HepG2 (cell line): ENCODE data around the gene C20orf204. TPM values are rescaled to one million over a fixed set of nuclear protein-coding genes. Genes with fewer than 3 reads are reported as not detected.

ENCODE experiments used
- ATF7 ChIP-seq, 2 experiments: fragments of 450-650 bp in 1 of 2; sonication (generic) in 1 of 2; formaldehyde crosslinking in 1 of 2; IDR thresholded peaks; 2 replicates each; pipeline versions ENCODE4 v1.4.0 to v1.6.1; 2016 to 2020; ENCODE audit warnings: antibody characterized with exemption in 1 of 2, mild to moderate bottlenecking in 1 of 2, missing genetic modification reagents in 1 of 2
- BORCS8-MEF2B ChIP-seq: sonication (generic); formaldehyde crosslinking; IDR thresholded peaks from 2 replicates; pipeline ENCODE4 v1.8.0; 2022; ENCODE audit warnings: mild to moderate bottlenecking, missing genetic modification reagents
- BRCA1 ChIP-seq: sonication (generic); formaldehyde crosslinking; IDR thresholded peaks from 2 replicates; pipeline ENCODE4 v1.4.0; 2020; ENCODE audit warnings: missing genetic modification reagents
- CENPT ChIP-seq: sonication (generic); formaldehyde crosslinking; IDR thresholded peaks from 2 replicates; pipeline ENCODE4 v1.8.0; 2022; ENCODE audit warnings: low read depth, mild to moderate bottlenecking, moderate library complexity, missing genetic modification reagents
- ETV5 ChIP-seq: IDR thresholded peaks from 2 replicates; pipeline ENCODE4 v1.6.1; 2018; ENCODE audit warnings: missing biosample characterization, missing genetic modification reagents, inconsistent platforms, borderline replicate concordance
- FIP1L1 ChIP-seq: fragments of 200-400 bp; formaldehyde crosslinking; IDR thresholded peaks from 2 replicates; pipeline ENCODE4 v1.6.1; 2018; ENCODE audit warnings: low read depth, mild to moderate bottlenecking, low read length, moderate library complexity, borderline replicate concordance; ENCODE audit not compliant: insufficient read depth
- GABPA ChIP-seq, 2 experiments: IDR thresholded peaks; 2 replicates each; pipeline ENCODE4 v1.6.1; 2011 to 2016; ENCODE audit warnings: low read depth in 2 of 2, low read length in 1 of 2, missing biosample characterization in 1 of 2, missing genetic modification characterization in 1 of 2
- IRX3 ChIP-seq: sonication (generic); formaldehyde crosslinking; IDR thresholded peaks from 2 replicates; pipeline ENCODE4 v1.8.1; 2023; ENCODE audit warnings: mild to moderate bottlenecking, low read depth, missing genetic modification reagents, borderline replicate concordance
- KLF9 ChIP-seq: IDR thresholded peaks from 2 replicates; pipeline ENCODE4 v1.6.1; 2016; ENCODE audit warnings: low read depth
- KMT2B ChIP-seq: IDR thresholded peaks from 2 replicates; pipeline ENCODE4 v1.6.1; 2016; ENCODE audit warnings: missing genetic modification reagents, missing compliant biosample characterization
- MED1 ChIP-seq: sonication (generic); formaldehyde crosslinking; IDR thresholded peaks from 2 replicates; pipeline ENCODE4 v1.4.0; 2020; ENCODE audit warnings: missing genetic modification reagents
- NRL ChIP-seq: sonication (generic); formaldehyde crosslinking; IDR thresholded peaks from 2 replicates; pipeline ENCODE4 v1.5.0; 2020; ENCODE audit warnings: missing genetic modification reagents, mild to moderate bottlenecking, moderate library complexity, borderline replicate concordance
- PHF21A ChIP-seq: sonication (generic); formaldehyde crosslinking; IDR thresholded peaks from 2 replicates; pipeline ENCODE4 v1.5.0; 2020; ENCODE audit warnings: mild to moderate bottlenecking, missing genetic modification reagents
- RAD51 ChIP-seq: fragments of 450-650 bp; IDR thresholded peaks from 2 replicates; pipeline ENCODE4 v1.6.1; 2016; ENCODE audit warnings: borderline replicate concordance
- RARA ChIP-seq: IDR thresholded peaks from 2 replicates; pipeline ENCODE4 v1.6.1; 2016; ENCODE audit warnings: missing genetic modification reagents, missing compliant biosample characterization
- SMAD9 ChIP-seq: sonication (generic); formaldehyde crosslinking; IDR thresholded peaks from 2 replicates; pipeline ENCODE4 v1.5.1; 2020; ENCODE audit warnings: mild to moderate bottlenecking, missing genetic modification reagents
- ZBTB21 ChIP-seq: sonication (generic); formaldehyde crosslinking; IDR thresholded peaks from 2 replicates; pipeline ENCODE4 v1.4.0; 2020; ENCODE audit warnings: missing genetic modification reagents
- ZFP62 ChIP-seq: sonication (generic); formaldehyde crosslinking; IDR thresholded peaks from 2 replicates; pipeline ENCODE4 v1.4.0; 2020; ENCODE audit warnings: missing genetic modification reagents
- ZNF260 ChIP-seq: sonication (generic); formaldehyde crosslinking; IDR thresholded peaks from 2 replicates; pipeline ENCODE4 v1.4.0; 2020; ENCODE audit warnings: missing genetic modification reagents, low read depth, mild to moderate bottlenecking, borderline replicate concordance
- ZNF362 ChIP-seq: sonication (generic); formaldehyde crosslinking; IDR thresholded peaks from 2 replicates; pipeline ENCODE4 v1.4.0; 2020; ENCODE audit warnings: missing genetic modification reagents, mild to moderate bottlenecking, borderline replicate concordance
- ZNF432 ChIP-seq: sonication (generic); formaldehyde crosslinking; IDR thresholded peaks from 2 replicates; pipeline ENCODE4 v1.5.0; 2020; ENCODE audit warnings: missing genetic modification reagents, mild to moderate bottlenecking, borderline replicate concordance
- ZNF724P ChIP-seq: sonication (generic); formaldehyde crosslinking; IDR thresholded peaks from 2 replicates; pipeline ENCODE4 v1.8.0; 2022; ENCODE audit warnings: missing genetic modification reagents, borderline replicate concordance
- polyA plus RNA-seq, 8 experiments: library from polyadenylated mRNA; depleted of rRNA in 3 of 8; stranded (reverse) in 7 of 8; unstranded in 1 of 8; fragments of >200 nt; fragmentation: Illumina TruSeq in 4 of 8; extraction: Trizol in 4 of 8; gene quantifications; 2 replicates each; pipeline versions ENCODE4 v1.2.1 to v1.2.3, GENCODE V29; 2011 to 2016; ENCODE audit warnings: low read depth in 4 of 8, missing spikeins in 1 of 8, mixed read lengths in 1 of 8; ENCODE audit not compliant: insufficient read depth in 1 of 8
- total RNA-seq, 5 experiments: library from RNA; depleted of rRNA; stranded (reverse); fragments of >200 nt; fragmentation: Illumina TruSeq; extraction: Trizol; gene quantifications; 2 replicates each; pipeline ENCODE4 v1.2.3, GENCODE V29; 2016; ENCODE audit warnings: low read depth in 1 of 5
- TF ChIP-seq, protein P1 (sequence below): IDR thresholded peaks from 2 replicates; pipeline ENCODE4 v1.6.1; 2018; ENCODE audit warnings: missing genetic modification reagents, mild to moderate bottlenecking, missing compliant biosample characterization
- TF ChIP-seq, protein P2 (sequence below): sonication (generic); formaldehyde crosslinking; IDR thresholded peaks from 2 replicates; pipeline ENCODE4 v1.4.0; 2020; ENCODE audit warnings: low read depth, mild to moderate bottlenecking, missing genetic modification reagents
- TF ChIP-seq, protein P3 (sequence below): IDR thresholded peaks from 2 replicates; pipeline ENCODE4 v1.6.1; 2018; ENCODE audit warnings: missing genetic modification reagents

C20orf204 gene
- total and polyA plus RNA-seq, 2 of the 13 experiments (the other 11 are each of a cell fraction or from before 2014, with no cell fraction given) = 22.1 to 80.0 TPM

DNA sequence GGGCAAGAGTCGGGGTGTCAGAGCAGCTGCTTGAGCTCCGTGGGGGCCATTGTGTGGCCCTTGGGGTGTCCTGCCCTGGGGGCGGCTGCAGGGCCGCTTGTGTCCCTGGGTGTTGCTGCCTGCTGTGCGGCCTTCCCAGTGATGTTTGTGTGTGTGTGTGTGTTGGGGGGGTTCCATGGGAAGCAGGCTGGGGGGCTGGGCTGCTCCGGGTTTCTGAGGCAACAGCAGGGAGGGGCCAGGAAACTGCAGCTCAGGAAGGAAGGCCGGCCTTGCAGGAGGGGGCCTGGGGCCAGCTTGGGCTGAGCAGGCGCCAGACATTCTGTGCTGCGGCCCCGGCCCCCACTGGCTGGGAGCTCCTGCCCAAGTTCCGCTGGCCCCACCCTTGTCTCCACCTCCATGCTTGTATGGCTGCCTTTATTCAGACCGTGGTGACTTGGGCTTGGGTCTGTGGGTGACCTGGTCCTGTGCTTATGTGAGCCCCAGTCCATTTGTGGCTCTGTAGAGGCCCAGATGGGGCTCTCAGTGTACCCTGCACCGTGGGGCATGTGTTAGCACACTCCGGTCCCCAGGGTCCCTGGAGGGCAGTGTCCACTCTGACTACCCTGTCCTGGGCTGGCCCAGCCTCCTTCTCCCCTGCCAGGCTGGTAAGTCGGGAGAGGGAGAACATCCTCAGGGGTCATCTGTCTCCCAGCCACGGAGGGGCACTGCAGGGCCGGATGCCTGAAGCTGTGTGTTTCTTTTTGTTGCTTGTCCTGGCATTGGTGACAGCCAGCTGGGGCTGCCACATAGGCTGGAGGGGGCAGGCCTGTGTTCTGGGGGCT, 18.1 kb downstream of the C20orf204 start (continued):
- TF ChIP-seq RARA (CRISPR knock-in tag) = peak; percentile 9; the same call in 1 of the 2 replicates
- TF ChIP-seq KLF9 (CRISPR knock-in tag) = peak; percentile 89; the same call in 1 of the 2 replicates
- peak; percentile 88; the same call in 1 of the 2 replicates for TF ChIP-seq CENPT (CRISPR knock-in tag)
- TF ChIP-seq, protein P1, sequence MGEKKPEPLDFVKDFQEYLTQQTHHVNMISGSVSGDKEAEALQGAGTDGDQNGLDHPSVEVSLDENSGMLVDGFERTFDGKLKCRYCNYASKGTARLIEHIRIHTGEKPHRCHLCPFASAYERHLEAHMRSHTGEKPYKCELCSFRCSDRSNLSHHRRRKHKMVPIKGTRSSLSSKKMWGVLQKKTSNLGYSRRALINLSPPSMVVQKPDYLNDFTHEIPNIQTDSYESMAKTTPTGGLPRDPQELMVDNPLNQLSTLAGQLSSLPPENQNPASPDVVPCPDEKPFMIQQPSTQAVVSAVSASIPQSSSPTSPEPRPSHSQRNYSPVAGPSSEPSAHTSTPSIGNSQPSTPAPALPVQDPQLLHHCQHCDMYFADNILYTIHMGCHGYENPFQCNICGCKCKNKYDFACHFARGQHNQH (CRISPR knock-in tag) = peak; percentile 90
- 0 out of 2 replicates have a peak, but pooled peaks have one; percentile 25 for TF ChIP-seq BORCS8-MEF2B
- TF ChIP-seq ZFP62 (CRISPR knock-in tag) = no peak
- peak; percentile 81 for TF ChIP-seq ETV5 (CRISPR knock-in tag)
- TF ChIP-seq BRCA1 (CRISPR knock-in tag) = no peak; the same call in 1 of the 2 replicates
- peak; percentile 81 for TF ChIP-seq MED1 (CRISPR knock-in tag)
- no peak for TF ChIP-seq IRX3 (CRISPR knock-in tag)
- no peak for TF ChIP-seq ZNF432 (CRISPR knock-in tag)
- TF ChIP-seq ZNF260 (CRISPR knock-in tag) = 0 out of 2 replicates have a peak, but pooled peaks have one; percentile 53
- peak; percentile 34; the same call in 1 of the 2 replicates for TF ChIP-seq ZNF724P (CRISPR knock-in tag)
- peak; percentile 96 for TF ChIP-seq PHF21A (CRISPR knock-in tag)
- TF ChIP-seq ZNF362 (CRISPR knock-in tag) = 0 out of 2 replicates have a peak, but pooled peaks have one; percentile 31
- TF ChIP-seq, protein P2, sequence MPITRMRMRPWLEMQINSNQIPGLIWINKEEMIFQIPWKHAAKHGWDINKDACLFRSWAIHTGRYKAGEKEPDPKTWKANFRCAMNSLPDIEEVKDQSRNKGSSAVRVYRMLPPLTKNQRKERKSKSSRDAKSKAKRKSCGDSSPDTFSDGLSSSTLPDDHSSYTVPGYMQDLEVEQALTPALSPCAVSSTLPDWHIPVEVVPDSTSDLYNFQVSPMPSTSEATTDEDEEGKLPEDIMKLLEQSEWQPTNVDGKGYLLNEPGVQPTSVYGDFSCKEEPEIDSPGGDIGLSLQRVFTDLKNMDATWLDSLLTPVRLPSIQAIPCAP (CRISPR knock-in tag) = no peak
- peak; percentile 52; the same call in 1 of the 2 replicates for TF ChIP-seq KMT2B (CRISPR knock-in tag)
- no peak for TF ChIP-seq GABPA (IDR thresholded peaks at IDR 0.05; ENCODE audit: low read depth, low read length)
- peak; percentile 29; the same call in 1 of the 2 replicates for TF ChIP-seq GABPA (CRISPR knock-in tag; IDR thresholded peaks at IDR 0.05; ENCODE audit: low read depth)
- TF ChIP-seq FIP1L1 = no peak
- no peak for TF ChIP-seq RAD51
- TF ChIP-seq SMAD9 (CRISPR knock-in tag) = 0 out of 2 replicates have a peak, but pooled peaks have one; percentile 49
- TF ChIP-seq, protein P3, sequence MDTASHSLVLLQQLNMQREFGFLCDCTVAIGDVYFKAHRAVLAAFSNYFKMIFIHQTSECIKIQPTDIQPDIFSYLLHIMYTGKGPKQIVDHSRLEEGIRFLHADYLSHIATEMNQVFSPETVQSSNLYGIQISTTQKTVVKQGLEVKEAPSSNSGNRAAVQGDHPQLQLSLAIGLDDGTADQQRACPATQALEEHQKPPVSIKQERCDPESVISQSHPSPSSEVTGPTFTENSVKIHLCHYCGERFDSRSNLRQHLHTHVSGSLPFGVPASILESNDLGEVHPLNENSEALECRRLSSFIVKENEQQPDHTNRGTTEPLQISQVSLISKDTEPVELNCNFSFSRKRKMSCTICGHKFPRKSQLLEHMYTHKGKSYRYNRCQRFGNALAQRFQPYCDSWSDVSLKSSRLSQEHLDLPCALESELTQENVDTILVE (CRISPR knock-in tag) = peak; percentile 73
- no peak for TF ChIP-seq ATF7 (IDR thresholded peaks at IDR 0.05)
- peak; percentile 13; the same call in 1 of the 2 replicates for TF ChIP-seq ATF7 (CRISPR knock-in tag; IDR thresholded peaks at IDR 0.05)
- peak; percentile 87 for TF ChIP-seq NRL (CRISPR knock-in tag)
- TF ChIP-seq ZBTB21 (CRISPR knock-in tag) = no peak; the same call in none of the 2 replicates
